Testis (tissue), 2 donors: ENCODE data around the gene SDK2.

ENCODE experiments used
- POLR2A ChIP-seq: fragments of 450-650 bp; IDR thresholded peaks from one replicate; pipeline ENCODE4 v1.6.1; 2017; ENCODE audit warnings: antibody characterized with exemption, mild to moderate bottlenecking, moderate library complexity
- TF ChIP-seq, protein P1 (sequence below), 3 experiments: fragments of 450-650 bp in 2 of 3; fragments of 200-600 bp in 1 of 3; sonication (generic) in 1 of 3; IDR thresholded peaks; one replicate each; pipeline ENCODE4 v1.5.1; 2016 to 2019; ENCODE audit warnings: antibody characterized with exemption in 3 of 3, mild to moderate bottlenecking in 2 of 3, moderate library complexity in 1 of 3

DNA sequence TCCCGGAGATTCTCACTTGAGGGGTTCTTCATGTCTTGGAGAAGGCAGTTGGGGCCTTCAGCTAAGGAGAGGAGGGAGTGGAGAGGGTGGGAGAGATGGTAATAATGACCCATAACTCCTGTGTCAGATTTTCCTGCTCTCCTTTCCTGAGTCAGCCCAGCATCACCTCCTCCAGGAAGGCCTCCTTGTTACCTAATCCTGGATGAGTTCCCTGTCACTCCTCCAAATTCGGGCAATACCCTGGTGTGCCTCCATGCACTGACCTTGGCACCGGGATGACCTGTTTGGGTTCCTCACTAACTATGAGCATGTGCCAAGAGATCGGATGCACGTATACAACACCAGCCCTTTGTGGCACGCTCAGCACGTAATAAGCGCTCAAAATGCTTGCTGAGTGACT lies 38.8 kb downstream of the SDK2 start:
- TF ChIP-seq, protein P1, sequence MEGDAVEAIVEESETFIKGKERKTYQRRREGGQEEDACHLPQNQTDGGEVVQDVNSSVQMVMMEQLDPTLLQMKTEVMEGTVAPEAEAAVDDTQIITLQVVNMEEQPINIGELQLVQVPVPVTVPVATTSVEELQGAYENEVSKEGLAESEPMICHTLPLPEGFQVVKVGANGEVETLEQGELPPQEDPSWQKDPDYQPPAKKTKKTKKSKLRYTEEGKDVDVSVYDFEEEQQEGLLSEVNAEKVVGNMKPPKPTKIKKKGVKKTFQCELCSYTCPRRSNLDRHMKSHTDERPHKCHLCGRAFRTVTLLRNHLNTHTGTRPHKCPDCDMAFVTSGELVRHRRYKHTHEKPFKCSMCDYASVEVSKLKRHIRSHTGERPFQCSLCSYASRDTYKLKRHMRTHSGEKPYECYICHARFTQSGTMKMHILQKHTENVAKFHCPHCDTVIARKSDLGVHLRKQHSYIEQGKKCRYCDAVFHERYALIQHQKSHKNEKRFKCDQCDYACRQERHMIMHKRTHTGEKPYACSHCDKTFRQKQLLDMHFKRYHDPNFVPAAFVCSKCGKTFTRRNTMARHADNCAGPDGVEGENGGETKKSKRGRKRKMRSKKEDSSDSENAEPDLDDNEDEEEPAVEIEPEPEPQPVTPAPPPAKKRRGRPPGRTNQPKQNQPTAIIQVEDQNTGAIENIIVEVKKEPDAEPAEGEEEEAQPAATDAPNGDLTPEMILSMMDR (IDR thresholded peaks at IDR 0.05) = no peak
- no peak for TF ChIP-seq POLR2A
